Measurements from ENCODE around the gene DNPEP.

The DNPEP gene

DNA sequence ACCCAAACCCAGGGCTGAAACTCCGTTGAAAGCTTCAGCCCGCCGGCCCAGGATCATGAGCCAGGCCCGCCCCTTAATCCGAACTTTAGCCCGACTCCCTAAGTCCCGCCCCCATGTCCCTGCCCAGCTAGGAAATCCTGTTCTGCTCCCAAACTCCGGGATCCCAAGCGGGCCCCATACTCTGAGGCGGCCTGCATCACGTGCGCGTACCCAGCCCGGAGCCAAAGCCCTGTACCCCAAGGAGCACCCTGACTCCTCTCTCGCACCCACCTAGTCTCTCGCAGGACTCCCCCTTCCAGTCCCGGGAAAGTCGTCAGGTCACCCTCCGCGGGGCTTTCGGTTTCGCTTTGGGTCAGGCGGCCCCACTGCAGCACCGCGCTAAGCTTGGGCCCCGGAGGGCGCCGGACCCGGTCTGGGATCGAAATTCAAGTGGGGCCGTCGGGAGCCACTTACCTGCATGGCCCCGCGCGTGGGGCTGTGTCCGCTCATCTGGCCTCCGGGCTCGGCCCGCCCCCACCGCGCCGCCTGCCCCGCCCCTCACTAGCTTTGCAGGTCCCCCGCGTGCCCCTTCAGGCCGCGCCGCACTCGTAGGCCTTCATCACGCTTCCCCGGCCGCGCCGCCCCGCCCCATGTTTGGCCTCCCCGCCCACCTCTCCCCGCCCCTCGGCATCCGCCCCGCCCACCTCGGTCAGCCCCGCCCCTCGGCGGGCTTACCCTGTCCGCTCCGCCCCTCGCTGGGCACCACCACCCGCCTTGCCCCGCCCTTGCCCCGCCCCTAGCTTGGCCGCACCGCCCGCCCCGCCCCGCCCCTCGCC, at the start of gene DNPEP:
Gene DNPEP, minus strand, starts transcription at position 607 of the 815 bp plus-strand sequence. Its CDS starts 118 bp downstream, at position 489.
- FAIRE-seq: no peak

DNA sequence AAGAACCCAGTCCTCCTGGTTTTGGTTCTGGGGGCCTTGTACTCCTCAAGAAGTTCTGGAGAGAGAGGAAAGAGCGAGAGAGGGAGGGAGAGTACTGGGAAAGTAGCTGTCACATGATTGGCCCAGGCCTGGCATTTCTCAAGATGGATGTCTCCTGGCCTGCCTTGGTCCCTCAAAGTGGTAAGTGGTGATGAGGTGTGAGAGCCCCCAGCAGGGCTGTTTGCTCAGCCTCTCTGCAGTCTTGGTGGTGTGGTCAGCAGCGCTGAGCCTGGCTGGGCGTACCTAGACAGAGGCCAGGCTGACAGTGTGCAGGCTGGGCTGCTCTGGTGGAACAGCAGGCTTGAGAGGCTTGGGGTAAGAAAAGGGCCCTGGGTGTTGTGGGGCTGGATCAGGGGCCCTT, 49.4 kb upstream of the DNPEP start:
- FAIRE-seq: no peak

DNA sequence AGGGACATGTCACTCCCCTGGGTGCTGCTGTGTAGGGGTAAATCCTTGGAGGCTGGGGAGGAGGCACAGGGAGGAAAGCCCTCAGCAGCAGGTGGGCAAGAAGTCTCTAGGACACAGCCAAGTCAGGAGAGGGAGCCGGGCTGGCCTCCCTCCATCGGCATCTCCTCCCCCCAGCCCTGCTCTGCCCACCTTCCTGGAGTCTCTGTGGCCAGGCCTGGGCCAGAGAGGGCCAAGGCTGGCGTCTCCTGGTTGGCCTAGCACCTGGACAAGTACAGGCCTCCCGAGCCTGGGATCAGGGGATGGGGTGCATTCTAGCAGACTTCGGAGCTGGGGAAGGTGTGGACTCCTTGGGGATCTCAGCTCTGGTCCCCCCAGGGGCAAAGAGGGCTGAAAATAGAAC, 48.8 kb upstream of the DNPEP start:
- no peak for FAIRE-seq

DNA sequence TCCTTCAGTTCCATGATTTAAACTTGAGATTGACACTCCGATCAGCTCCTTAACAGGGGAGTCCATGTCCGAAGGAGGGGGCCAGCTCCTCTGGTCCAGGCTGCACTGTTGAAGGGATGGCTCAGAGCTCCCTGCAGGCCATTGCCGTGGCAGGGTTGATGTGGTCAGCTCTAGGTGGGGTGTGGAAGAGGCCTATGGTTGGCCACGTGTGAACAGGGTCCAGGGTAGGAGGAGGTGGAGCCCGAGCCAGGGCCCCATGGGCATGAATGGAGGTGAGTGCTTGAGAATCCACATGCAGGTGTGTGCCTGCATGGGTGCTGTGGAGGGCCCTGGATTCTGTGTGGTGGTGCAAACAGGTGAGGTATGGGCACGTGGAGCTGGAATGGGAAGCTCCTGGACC, 48.0 kb upstream of the DNPEP start:
- FAIRE-seq: no peak

DNA sequence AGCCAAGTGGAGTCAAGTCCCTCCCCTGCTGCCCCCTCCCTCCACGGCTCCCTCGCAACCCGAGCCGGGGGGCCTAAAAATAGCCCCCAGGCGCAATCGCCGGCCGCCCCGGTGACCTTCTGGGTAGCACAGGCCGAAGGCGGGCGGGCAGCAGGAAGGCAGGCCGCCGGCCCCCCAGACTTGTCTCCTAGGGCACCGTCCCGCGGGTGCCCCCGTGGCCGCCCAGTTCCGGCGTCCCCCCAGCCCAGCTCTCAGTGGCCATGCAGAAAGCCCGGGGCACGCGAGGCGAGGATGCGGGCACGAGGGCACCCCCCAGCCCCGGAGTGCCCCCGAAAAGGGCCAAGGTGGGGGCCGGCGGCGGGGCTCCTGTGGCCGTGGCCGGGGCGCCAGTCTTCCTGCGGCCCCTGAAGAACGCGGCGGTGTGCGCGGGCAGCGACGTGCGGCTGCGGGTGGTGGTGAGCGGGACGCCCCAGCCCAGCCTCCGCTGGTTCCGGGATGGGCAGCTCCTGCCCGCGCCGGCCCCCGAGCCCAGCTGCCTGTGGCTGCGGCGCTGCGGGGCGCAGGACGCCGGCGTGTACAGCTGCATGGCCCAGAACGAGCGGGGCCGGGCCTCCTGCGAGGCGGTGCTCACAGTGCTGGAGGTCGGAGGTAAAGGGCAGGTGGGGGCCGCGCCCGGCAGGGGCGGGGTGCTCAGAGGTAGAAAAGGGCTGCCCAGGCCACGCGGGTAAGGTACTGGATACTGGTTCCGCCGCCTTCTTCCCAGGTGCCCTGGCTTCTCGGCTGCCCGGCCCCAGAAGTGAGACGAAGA, 47.2 kb upstream of the DNPEP start, which contains the start of gene SPEG:
Gene SPEG, plus strand, starts transcription at position 126 of the 808 bp plus-strand sequence. Its CDS starts 135 bp downstream, at position 261.
- no peak for FAIRE-seq

DNA sequence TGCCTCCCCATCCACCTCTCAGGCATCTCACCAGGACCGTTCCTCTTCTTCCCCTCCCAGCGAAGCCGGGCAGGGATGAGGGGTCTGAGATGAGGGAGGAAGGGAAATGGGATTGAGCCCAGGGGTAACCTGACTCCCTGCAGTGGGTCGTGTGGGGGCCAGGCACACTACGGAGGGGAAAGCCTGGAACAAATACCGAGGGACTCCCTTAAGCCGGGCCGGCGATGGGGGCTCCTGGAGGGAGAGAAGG, 46.7 kb upstream of the DNPEP start:
- FAIRE-seq: no peak

DNA sequence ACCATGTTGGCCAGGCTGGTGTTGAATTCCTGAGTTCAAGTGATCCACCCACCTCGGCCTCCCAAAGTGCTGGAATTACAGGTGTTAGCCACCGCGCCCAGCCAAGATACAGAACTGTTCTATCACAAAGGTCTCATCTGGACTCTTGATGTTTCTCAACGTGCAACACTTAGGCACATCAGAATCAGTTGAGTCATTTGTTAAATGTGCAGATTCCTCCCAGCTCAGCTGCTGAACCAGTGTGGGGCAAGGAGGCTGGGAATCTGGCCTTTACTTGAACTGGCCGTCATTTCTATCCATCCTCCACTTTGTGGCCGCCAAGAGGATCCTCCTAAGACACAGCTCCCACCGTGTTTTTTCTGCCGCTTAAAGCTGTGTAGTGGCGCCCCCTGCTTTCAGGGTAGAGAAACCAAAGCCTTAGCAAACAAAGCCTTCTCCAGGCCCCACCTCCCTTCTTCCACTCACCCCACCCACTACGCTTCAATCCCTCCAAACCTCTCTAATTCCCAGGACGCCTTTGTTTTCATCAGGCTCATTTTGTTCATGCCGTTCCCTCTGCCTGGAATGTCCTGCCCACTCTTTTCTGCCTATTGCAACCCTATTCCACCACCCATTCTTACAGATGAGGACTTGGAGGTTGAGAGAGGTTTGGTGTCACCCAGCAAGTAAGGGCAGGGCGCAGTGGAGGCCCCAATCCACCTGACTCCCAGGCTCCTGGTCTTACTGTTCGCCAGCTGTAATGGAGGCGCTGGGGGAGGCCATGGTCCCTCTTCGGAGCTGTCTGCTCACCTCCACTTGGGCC, 46.2 kb upstream of the DNPEP start:
- FAIRE-seq: no peak

DNA sequence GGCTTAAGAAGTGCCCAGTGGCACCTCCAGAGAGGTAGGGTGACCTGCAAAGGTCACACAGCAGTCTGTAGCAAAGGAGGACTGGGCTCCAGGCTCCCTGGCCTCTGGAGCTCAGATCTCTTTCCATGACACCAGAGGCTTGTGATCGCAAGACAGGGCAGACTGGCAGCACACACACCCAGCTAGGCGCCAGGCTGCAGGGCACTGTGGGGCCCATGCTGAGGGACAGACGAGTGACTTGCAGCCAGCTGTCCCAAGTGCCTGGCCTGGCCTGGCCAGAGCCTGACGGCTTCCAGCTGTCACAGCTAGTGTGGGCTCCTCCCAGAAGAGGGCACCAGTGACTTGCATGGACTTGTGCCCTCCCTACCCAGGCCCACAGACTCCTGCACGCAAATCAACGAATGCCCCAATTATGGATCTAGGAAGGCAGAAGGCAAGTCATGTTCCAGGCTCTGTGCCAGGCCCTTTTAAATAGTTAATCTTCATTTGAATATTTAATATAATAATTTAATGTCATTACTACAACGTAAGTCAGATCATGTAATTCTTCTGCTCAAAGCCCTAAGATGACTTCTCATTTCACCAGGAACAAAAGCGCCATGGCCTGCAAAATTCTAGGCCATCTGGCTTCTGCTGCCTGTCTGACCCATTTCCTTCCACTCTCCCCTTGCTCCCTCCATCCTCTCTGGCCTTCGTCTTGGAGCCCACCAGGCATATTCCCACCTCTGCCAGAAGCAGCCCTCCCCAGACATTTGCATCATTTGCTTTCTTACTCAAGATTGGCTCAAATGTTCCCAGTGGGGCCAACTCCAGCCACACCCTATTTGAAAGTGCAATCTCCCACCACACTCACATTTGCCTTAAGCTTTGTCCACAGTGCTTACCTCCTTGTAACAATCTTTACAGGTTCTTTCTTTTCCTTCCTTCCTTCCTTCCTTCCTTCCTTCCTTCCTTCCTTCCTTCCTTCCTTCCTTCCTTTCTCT, 43.2 kb upstream of the DNPEP start:
- no peak for FAIRE-seq

DNA sequence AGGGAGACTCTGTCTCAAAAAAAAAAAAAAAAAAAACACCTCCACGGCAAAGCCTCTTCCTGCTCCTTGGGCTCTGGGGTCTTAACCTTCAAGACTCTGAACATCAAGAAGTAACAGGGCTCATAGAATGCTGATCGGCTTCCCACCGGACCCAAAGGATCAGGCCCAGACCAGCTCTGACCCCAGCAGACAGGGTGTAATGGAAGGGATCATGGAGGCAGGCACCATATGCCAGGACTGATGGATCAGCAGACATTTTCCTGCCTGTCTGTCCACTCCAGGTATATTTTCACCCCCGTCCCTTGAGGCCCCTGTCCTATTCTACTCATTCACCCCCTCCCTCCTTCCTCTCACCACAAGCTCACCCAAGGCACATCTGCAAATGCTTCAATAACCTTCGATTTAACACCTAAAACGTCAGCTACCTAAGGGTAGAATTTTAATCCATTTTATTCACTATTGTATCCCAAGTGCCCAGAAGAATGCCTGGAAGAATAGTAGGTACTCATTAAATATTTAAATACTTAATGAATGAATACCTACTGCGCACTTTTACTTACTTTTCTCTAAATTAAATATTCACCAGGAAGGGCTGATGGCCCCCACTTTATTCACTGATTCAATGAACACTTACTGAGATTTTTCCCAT, 42.4 kb upstream of the DNPEP start:
- no peak for FAIRE-seq

DNA sequence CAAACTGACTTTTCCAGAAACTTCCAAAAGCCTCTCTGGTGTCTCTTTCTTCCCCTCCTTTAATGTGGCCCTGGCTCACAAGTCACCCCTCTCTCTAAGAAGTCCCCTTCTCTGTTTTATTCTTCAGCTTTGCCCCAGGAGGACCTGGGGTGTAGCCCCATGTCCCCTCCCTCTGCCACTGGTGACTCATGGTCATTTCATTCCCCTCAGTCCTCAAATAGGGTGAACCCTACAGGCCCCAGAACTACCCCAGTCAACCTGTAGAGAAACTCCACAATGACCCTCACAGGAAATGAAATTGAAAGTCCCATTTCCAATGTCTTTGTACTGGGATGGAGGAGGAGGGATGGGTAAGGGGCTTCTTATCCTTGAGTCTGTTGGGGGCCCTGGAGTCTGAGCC, 40.8 kb upstream of the DNPEP start:
- FAIRE-seq: no peak

DNA sequence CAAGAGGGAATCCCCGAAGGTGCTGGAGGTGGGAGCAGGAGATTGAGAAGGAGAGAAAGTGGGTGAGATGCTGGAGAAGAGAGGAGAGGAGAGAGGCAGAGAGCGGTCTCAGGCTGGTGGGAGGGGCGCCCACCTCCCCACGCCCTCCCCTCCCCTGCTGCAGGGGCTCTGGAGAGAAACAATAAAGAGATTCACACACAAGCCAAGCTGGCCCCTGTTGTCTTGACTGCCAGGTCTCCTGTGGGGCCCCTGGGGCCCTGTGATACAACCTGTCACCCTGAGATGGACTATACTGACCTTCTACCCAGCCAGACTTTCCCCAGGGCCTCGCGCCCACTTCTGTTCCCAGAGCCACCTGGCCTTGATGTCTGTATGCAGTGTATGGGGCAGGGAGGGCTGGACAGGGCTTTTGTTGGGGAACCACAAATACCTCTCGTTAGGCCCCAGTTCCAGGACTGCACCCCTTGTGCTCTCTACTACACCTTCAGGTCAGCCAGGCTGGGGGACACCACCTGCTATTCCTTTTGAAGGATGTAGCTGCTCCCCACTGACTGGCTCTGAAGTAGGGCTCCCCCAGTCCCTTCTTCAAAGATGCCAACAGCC, 38.9 kb upstream of the DNPEP start:
- FAIRE-seq: no peak

DNA sequence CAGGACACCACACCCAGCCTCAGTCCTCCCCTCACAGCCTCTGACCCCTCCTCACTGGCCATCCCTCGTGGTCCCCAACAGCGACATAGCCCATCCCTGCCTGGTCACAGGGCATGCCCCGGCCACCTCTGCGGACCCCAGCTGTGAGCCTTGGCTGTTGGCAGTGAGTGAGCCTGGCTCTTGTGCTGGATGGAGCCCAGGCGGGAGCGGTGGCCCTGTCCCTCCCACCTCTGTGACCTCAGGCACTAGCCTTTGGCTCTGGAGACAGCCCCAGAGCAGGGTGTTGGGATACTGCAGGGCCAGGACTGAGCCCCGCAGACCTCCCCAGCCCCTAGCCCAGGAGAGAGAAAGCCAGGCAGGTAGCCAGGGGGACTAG, 38.3 kb upstream of the DNPEP start:
- FAIRE-seq: no peak

DNA sequence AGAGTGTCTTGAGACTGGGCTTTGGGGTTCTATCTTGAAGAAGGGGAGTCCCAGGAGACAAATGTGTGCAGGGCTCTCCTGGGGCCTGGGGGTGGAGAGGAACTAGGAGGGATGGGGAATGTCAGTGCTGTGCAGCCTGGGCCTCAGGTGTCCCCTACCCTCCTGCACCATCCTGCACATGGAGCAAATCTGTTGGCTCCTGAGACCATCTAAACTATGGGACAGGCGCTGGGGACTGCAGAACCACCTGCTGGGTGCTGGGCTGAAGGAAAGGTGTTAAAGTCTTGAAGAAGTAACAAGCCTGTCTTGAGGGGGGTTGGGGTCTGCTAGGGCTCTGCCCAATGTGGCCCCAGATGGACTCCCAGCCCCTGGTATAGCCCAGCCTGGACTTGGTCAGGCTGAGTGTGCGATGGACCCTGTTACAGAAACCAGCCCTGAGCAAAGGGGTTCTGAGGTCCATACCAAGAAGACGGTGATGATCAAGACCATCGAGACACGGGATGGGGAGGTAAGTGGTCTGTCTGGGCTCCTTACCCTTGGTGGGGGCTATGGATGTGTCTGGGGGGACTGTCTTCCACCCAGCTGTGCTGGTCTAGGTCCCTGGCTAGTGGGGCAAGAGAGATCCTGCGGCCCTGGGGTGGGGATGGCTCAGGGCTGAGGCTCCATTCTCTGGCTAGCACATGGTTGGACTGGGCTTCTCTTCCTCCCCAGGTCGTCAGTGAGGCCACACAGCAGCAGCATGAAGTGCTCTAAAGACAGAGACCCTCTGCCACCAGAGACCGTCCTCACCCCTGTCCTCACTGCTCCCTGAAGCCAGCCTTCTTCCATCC, 37.7 kb upstream of the DNPEP start:
- FAIRE-seq: no peak

DNA sequence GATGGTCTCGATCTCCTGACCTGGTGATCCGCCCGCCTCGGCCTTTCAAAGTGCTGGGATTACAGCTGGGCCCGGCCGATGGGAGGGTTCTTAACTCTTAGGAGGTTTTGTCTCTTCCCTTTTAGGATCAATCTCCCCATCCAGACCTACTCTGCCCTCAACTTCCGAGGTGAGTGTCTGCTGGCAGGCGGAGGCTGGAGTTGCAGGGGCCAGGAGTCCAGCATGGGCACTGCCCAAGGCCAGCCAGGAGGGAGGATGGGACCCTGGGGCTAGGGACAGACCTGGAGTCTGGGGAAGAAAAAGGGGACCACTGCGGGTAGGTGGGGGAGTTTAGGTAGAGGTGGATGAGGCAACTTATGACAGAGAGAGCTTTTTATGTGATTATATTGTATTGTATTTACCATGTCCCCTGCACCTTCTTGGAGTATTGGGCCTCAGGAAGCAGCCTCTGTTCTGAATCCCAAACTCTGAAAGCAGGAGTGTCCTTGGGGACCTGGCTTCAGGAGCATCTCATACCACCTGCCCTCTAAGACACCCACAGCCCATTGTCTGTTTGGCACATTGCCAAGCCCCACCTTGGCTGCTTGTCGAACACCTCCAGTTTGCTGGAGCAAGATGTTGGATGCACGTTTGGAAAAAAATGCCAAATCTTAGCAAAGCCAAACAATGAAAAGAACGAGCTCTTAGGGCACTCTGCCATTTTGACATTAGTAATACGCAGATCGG, 36.1 kb upstream of the DNPEP start:
- no peak for FAIRE-seq

DNA sequence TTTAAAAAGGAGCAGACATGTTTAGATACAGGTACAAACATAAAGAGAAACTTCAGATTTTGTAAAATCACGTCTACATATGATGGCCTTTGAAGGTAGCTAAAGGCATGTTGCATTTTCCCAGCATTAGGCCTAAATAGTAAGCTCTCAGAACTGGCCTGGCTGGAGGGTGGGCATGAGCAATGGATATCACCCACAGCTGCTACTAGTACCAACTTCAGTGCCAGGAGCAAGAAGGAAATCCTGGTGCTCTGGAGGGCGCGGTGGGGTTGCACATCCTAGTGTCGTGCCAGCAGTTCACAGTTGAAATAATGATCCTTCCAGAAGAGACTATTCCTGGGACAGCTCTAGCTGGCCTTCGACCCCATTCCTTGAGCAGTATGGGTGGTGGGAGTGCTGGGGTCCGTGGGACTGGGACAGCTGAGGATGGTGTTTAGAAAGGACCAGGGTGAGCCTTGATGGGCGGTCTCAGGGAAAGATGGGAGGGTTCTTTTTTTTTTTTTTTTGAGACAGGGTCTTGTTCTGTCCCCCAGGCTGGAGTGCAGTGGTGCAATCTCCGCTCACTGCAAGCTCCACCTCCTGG, 35.3 kb upstream of the DNPEP start:
- FAIRE-seq: no peak

DNA sequence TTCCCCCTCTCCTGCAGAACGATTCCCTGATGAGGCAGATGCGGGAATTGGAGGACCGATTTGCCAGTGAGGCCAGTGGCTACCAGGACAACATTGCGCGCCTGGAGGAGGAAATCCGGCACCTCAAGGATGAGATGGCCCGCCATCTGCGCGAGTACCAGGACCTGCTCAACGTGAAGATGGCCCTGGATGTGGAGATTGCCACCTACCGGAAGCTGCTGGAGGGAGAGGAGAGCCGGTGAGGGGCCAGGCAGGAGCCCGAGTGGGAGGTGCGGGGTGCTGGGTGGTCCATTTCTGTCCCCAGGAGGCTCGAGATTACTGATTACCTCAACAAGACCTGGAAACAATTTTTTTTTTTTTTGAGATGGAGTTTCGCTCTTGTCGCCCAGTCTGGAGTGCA, 33.6 kb upstream of the DNPEP start:
- FAIRE-seq: no peak

DNA sequence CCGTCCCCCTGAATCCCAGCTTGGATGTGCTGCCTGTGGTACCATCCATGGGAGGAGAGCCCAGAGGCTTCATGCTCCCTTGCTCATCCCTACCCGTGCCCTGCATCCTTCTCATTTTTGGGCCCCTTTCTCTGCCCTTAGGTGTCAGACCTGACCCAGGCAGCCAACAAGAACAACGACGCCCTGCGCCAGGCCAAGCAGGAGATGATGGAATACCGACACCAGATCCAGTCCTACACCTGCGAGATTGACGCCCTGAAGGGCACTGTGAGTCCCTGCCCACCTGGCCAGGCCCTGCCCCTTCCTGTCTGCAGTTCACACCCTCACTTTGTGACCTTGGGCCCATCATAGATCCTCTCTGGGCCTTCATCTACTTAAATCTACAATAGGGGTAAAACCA, 33.0 kb upstream of the DNPEP start:
- no peak for FAIRE-seq

DNA sequence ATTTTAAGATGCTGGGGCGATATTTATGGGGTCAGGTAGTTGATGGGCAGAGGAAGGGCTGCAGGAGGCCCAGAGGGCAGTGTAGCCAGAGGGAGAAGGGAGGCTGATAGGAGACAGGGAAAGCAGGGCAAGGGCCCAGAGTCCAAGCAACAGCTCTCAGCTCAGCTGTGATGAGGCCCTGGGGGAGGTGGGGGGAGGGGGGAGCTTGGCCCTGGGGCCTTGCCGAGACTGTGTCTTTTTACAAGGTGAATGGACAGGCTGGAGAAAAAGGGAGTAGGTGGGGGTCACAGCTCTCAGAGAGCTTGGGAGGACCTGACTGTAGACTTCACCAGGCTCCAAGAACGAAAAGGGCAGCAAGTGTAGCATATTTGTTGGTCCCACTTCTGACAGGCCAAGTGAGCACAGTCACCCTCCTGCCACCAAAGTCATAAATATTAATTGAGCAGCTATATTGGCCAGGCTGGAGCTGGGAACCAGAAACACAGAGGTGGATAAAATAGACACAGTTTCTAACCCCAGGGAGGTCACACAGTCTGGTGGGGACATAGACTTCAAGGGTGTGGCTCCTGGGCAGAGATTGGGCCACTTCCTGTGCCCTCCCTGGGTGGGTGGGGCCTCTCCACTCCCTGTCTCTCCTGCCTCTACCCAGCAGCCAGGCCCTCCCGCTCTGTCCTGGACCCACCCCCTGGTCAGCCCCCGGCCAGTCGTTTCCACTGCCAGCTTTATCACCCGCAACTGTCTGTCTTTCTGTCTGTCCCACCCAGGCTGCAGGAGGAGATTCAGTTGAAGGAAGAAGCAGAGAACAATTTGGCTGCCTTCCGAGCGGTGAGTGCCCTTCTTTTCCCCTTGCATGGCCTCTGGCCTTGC, 31.9 kb upstream of the DNPEP start:
- no peak for FAIRE-seq

Data from colon (tissue), 2 donors.